Measurements from ENCODE around the gene SMAGP.
"Not testable (repeated sequence)": the region's sequence is repeated elsewhere in the genome, so short reads cannot be mapped to it uniquely, and the experiment has no call there.

GRCh38 chr12:51300768-51301167 lies 30.6 kb upstream of the SMAGP start:
- not testable (repeated sequence) for TF ChIP-seq CTCF, POLR2A (IDR thresholded peaks at IDR 0.05)
